Neural progenitor cell (in vitro differentiated cells): ENCODE measurements around the gene ST3GAL4. TPM values are rescaled to one million over a fixed set of nuclear protein-coding genes. Genes with fewer than 3 reads are reported as not detected.
"Not testable (repeated sequence)": the region's sequence is repeated elsewhere in the genome, so short reads cannot be mapped to it uniquely, and the experiment has no call there.

ENCODE experiments used
- DNase-seq: peaks from one replicate; pipeline ENCODE4 v3.0.0-alpha.2; 2016; ENCODE audit warnings: low spot score
- H2AFZ ChIP-seq: fragments of 200-600 bp; sonication (generic); replicated peaks from 2 replicates; pipeline ENCODE4 v1.6.1; 2016; ENCODE audit warnings: antibody characterized with exemption
- H3F3A ChIP-seq: fragments of 200-600 bp; sonication (generic); 2 replicates; pipeline ENCODE4 v1.6.1; 2016; ENCODE audit warnings: antibody characterized with exemption, low read depth
- H3K27ac ChIP-seq: fragments of 200-600 bp; sonication (generic); 2 replicates; pipeline ENCODE4 v1.5.1; 2016; ENCODE audit warnings: mild to moderate bottlenecking
- H3K27me3 ChIP-seq: fragments of 200-600 bp; sonication (generic); 2 replicates; pipeline ENCODE4 v1.6.1; 2016; ENCODE audit warnings: mild to moderate bottlenecking, moderate library complexity
- H3K36me3 ChIP-seq: fragments of 200-600 bp; sonication (generic); 2 replicates; pipeline ENCODE4 v1.5.1; 2016
- H3K4me1 ChIP-seq: fragments of 200-600 bp; sonication (generic); 2 replicates; pipeline ENCODE4 v1.6.1; 2016; ENCODE audit warnings: mixed run types
- H3K4me2 ChIP-seq: fragments of 200-600 bp; sonication (generic); 2 replicates; pipeline ENCODE4 v1.6.1; 2016
- H3K4me3 ChIP-seq: fragments of 200-600 bp; sonication (generic); 2 replicates; pipeline ENCODE4 v1.5.1; 2016
- H3K79me2 ChIP-seq: fragments of 200-600 bp; sonication (generic); 2 replicates; pipeline ENCODE4 v1.6.1; 2016; ENCODE audit warnings: low read depth
- H3K9ac ChIP-seq: fragments of 200-600 bp; sonication (generic); 2 replicates; pipeline ENCODE4 v1.6.1; 2016
- H3K9me3 ChIP-seq: fragments of 200-600 bp; sonication (generic); 2 replicates; pipeline ENCODE4 v1.5.1; 2016; ENCODE audit warnings: low read depth
- H4K20me1 ChIP-seq: fragments of 200-600 bp; sonication (generic); 2 replicates; pipeline ENCODE4 v1.6.1; 2016; ENCODE audit warnings: low read depth
- H3K27ac Mint-ChIP-seq: 3 replicates; pipeline ENCODE4 v1.8.0; 2021; ENCODE audit warnings: mixed read lengths
- H3K27me3 Mint-ChIP-seq: 2 replicates; pipeline ENCODE4 v1.8.0; 2022; ENCODE audit warnings: low read depth, mild to moderate bottlenecking, inconsistent platforms, moderate library complexity, mixed read lengths; ENCODE audit not compliant: insufficient read depth
- H3K36me3 Mint-ChIP-seq: 3 replicates; pipeline ENCODE4 v1.8.0; 2021; ENCODE audit warnings: mixed read lengths
- H3K4me1 Mint-ChIP-seq: 3 replicates; pipeline ENCODE4 v1.8.0; 2021; ENCODE audit warnings: mixed read lengths
- H3K4me3 Mint-ChIP-seq: 3 replicates; pipeline ENCODE4 v1.8.0; 2021; ENCODE audit warnings: mild to moderate bottlenecking, moderate library complexity, mixed read lengths
- H3K9me3 Mint-ChIP-seq: 3 replicates; pipeline ENCODE4 v1.8.0; 2020; ENCODE audit warnings: mixed read lengths
- EZH2 ChIP-seq: fragments of 200-600 bp; sonication (generic); IDR thresholded peaks from 2 replicates; pipeline ENCODE4 v1.6.1; 2017; ENCODE audit warnings: antibody characterized with exemption, mild to moderate bottlenecking, moderate library complexity
- EZH2phosphoT487 ChIP-seq: fragments of 200-600 bp; sonication (generic); IDR thresholded peaks from 2 replicates; pipeline ENCODE4 v1.6.1; 2017; ENCODE audit warnings: antibody characterized with exemption
- total RNA-seq: library from RNA; depleted of rRNA; stranded (reverse); fragments of >200 nt; gene quantifications from 2 replicates; pipeline ENCODE4 v1.2.3, GENCODE V29; 2015; ENCODE audit warnings: low replicate concordance
- TF ChIP-seq, protein P1 (sequence below): fragments of 200-600 bp; sonication (generic); IDR thresholded peaks from 2 replicates; pipeline ENCODE4 v1.5.1; 2017; ENCODE audit warnings: antibody characterized with exemption, mild to moderate bottlenecking

ST3GAL4 gene
- total RNA-seq, 1 donor from 2014 or later: 13.0 TPM

DNA sequence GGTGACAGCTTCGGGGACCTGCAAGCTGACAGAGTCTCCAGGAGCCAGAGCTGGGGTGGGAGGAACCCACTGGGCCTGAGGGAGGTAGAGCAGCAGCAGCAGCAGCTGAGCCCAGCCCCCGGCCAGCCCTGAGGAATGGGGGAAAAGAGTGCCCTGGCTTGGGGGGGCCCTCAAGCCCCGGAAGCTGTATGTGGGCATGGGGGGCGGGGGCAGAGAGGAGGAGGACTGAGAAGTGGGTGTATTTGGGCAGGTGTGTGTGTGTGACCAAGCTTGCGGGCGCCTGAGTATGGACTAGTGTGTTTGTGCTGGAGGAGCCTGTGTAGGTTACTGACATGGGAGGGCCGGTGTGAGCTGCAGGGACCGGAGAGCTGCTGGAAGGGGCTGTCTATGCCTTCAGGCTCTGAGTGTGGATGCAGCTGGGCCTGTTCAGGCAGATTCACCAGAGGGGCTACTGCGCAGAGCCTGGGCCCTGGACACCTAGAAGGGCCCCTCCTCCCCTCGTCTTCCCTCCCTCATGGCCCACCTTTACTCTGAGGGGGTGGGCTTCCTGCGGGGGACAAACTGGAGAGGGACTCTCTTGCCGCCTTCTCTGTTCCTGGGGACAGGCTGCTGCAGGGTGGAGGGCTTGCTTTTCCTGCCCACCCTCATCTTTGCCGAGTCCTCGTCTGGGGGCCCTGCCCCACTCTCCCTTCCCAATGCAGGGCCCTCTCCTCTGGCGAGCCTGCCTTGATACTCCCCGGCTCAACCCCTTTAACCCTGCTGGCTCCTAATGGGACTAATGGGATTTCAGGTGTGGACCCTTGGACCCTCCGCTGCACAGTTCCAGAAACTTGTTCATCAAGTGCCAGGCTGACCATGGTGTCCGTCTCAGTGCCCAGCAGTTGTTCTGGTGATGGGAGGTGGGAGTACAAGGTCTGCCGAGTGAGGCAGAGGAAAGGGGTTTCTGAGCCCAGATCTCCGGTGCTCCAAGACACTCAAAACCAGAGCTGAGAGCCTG, 28.2 kb downstream of the ST3GAL4 start:
- H3K27ac Mint-ChIP-seq: peak overlapping the region; percentile 50
- H3K36me3 ChIP-seq: no peaks in the 10 kb centered on the region
- no peak overlapping the region for H3K9ac ChIP-seq
- no peaks in the 10 kb centered on the region for H4K20me1 ChIP-seq
- no peak overlapping the region for H3K27ac ChIP-seq
- H3K27me3 Mint-ChIP-seq: no peaks in the 10 kb centered on the region
- H3K9me3 Mint-ChIP-seq: no peaks in the 10 kb centered on the region
- H2AFZ ChIP-seq: no peak overlapping the region
- H3K27me3 ChIP-seq: no peaks in the 10 kb centered on the region
- peaks cover 1% of the 10 kb centered on the region for H3K36me3 Mint-ChIP-seq
- no peak overlapping the region for H3K4me3 ChIP-seq
- TF ChIP-seq EZH2phosphoT487 (no peak), EZH2 (no peak)
- TF ChIP-seq, protein P1, sequence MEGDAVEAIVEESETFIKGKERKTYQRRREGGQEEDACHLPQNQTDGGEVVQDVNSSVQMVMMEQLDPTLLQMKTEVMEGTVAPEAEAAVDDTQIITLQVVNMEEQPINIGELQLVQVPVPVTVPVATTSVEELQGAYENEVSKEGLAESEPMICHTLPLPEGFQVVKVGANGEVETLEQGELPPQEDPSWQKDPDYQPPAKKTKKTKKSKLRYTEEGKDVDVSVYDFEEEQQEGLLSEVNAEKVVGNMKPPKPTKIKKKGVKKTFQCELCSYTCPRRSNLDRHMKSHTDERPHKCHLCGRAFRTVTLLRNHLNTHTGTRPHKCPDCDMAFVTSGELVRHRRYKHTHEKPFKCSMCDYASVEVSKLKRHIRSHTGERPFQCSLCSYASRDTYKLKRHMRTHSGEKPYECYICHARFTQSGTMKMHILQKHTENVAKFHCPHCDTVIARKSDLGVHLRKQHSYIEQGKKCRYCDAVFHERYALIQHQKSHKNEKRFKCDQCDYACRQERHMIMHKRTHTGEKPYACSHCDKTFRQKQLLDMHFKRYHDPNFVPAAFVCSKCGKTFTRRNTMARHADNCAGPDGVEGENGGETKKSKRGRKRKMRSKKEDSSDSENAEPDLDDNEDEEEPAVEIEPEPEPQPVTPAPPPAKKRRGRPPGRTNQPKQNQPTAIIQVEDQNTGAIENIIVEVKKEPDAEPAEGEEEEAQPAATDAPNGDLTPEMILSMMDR: no peak
- DNase-seq: no peak
- peaks cover 15% of the 10 kb centered on the region for H3K4me1 Mint-ChIP-seq
- peaks cover 6% of the 10 kb centered on the region for H3K79me2 ChIP-seq
- no peak overlapping the region for H3K4me3 Mint-ChIP-seq
- peaks cover 9% of the 10 kb centered on the region for H3K4me1 ChIP-seq
- no peaks in the 10 kb centered on the region for H3F3A ChIP-seq
- no peaks in the 10 kb centered on the region for H3K9me3 ChIP-seq
- H3K4me2 ChIP-seq: no peak overlapping the region

DNA sequence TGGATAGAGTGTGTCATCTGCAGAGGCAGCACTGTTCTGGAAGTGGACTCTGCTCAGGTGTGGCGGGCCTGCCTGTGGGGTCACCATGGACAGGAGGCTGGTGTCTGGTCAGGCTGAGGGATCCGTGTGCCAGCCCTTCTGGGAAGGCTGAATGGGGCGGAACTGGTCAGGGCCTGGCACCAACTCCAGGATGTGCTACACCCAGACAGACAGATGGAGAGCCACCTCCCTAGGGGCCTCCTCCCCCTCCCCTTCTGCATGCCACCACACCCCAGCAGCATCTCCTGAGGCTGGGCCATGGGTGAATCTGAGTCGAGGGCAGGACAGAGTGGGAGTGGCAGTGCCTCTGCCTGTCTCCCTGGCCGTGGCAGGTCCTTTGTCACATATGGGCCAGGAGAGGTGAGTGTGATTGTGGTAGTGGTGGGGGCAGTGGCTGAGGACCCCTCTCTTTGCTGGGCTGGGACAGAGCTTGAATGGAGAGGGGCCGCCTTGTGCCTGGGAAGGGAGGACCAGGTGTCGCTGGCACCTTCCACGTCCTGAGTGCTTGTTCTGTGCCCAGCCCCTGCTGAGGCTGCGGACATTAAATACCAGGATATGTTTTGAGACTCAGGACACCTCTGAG, 29.1 kb downstream of the ST3GAL4 start:
- DNase-seq: no peak
- Mint-ChIP-seq H3K9me3 (no peaks in the 10 kb centered on the region), H3K27ac (no peak overlapping the region), H3K36me3 (no peaks in the 10 kb centered on the region), H3K4me1 (peaks cover 15% of the 10 kb centered on the region), H3K27me3 (no peaks in the 10 kb centered on the region), H3K4me3 (no peak overlapping the region)
- Histone ChIP-seq H3K27me3 (no peaks in the 10 kb centered on the region), H3K9ac (no peak overlapping the region), H3K4me3 (no peak overlapping the region), H3K79me2 (no peaks in the 10 kb centered on the region), H4K20me1 (no peaks in the 10 kb centered on the region), H3K36me3 (no peaks in the 10 kb centered on the region), H3K27ac (no peak overlapping the region), H3F3A (no peaks in the 10 kb centered on the region), H3K4me2 (no peak overlapping the region), H3K9me3 (no peaks in the 10 kb centered on the region), H3K4me1 (peaks cover 9% of the 10 kb centered on the region), H2AFZ (no peak overlapping the region)
- TF ChIP-seq EZH2phosphoT487 (no peak), EZH2 (no peak)
- TF ChIP-seq, protein P1: no peak

DNA sequence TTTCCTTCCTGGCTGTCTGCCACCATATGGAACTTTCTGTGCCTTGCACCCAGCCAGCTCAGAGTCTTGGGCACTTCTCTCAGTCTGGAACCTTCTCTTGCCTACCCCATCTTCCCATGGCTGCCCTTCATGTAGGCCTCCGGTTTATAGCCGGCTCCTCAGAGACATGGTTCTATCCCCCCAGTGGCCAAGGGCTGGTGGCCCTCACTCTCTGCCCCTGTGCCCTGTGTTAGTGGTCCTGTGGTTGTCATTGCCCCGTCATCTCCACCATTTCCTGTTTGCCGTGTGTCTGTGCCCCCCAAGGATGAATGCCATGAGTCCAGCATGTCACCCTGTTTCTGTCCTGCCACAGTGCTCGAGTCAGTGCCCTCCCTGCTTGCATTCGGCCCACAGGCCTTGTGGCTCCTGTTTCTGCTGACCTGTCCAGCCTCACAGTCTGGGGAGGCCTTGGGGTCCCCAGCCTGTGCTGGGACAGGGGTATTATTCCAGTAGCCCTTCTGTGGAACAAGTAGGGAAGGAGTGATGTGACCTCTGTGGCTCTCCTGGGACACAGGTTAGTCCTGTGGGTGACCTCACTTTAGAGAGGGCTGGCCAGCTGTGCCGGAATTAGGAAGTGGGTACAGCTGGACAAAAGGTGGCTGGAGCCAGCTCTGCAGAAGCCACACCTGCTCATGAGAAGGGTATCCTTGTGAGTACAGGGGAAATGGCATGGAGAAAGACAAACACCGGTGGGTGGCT, 30.7 kb downstream of the ST3GAL4 start:
- H3K36me3 Mint-ChIP-seq: no peaks in the 10 kb centered on the region
- Histone ChIP-seq H3K4me2 (peak overlapping the region; percentile 19), H3K27ac (peak overlapping the region; percentile 53), H2AFZ (no peak overlapping the region), H3K9me3 (no peaks in the 10 kb centered on the region), H3K9ac (no peak overlapping the region), H3K4me3 (no peak overlapping the region), H3K4me1 (peaks cover 9% of the 10 kb centered on the region), H3F3A (no peaks in the 10 kb centered on the region), H3K36me3 (no peaks in the 10 kb centered on the region), H3K27me3 (no peaks in the 10 kb centered on the region), H3K79me2 (no peaks in the 10 kb centered on the region), H4K20me1 (no peaks in the 10 kb centered on the region)
- no peaks in the 10 kb centered on the region for H3K27me3 Mint-ChIP-seq
- H3K27ac Mint-ChIP-seq: no peak overlapping the region
- TF ChIP-seq EZH2 (no peak), EZH2phosphoT487 (no peak)
- TF ChIP-seq, protein P1: no peak
- no peak for DNase-seq
- H3K4me3 Mint-ChIP-seq: no peak overlapping the region
- peaks cover 15% of the 10 kb centered on the region for H3K4me1 Mint-ChIP-seq
- no peaks in the 10 kb centered on the region for H3K9me3 Mint-ChIP-seq

DNA sequence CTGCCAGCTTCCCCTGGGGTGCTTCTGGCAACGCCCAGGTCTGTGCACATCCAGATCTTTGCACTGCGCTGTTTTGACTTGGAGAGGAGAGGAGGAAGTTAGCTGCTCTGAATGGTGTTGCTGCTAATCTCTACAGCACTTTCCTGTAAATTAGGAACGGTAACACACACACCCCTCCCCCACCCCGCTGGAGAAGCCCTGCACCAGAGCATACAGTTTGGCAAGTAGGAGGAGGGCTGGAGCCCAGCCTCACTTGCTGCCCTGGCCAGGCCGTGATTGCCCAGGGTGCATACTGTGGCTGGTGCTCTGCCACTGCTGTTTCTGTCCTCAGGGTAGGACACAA, 31.2 kb downstream of the ST3GAL4 start:
- peaks cover 15% of the 10 kb centered on the region for H3K4me1 Mint-ChIP-seq
- H3K36me3 ChIP-seq, H3K9me3 Mint-ChIP-seq, H3K4me3 Mint-ChIP-seq, H3K4me3 ChIP-seq, H3K27ac Mint-ChIP-seq, H2AFZ ChIP-seq, H4K20me1 ChIP-seq, H3K27me3 Mint-ChIP-seq, H3K36me3 Mint-ChIP-seq, H3K4me1 ChIP-seq, H3K79me2 ChIP-seq, H3K27me3 ChIP-seq, H3K9me3 ChIP-seq, H3F3A ChIP-seq, H3K9ac ChIP-seq: not testable (repeated sequence)
- peak overlapping the region; percentile 53 for H3K27ac ChIP-seq
- DNase-seq: peak; percentile 50
- peak overlapping the region; percentile 19 for H3K4me2 ChIP-seq
